Upper lobe of left lung (tissue), 4 donors: ENCODE data around the gene LRRC39.
"Not testable (repeated sequence)": the region's sequence is repeated elsewhere in the genome, so short reads cannot be mapped to it uniquely, and the experiment has no call there.

Experiments used
- CTCF ChIP-seq, 6 experiments: fragments of 450-650 bp in 4 of 6; fragments of 200-600 bp in 2 of 6; sonication (generic) in 2 of 6; IDR thresholded peaks; one replicate each; pipeline ENCODE4 v1.5.1; 2016 to 2019; ENCODE audit warnings: antibody characterized with exemption in 6 of 6
- POLR2A ChIP-seq, 4 donors: fragments of 450-650 bp; IDR thresholded peaks; one replicate each; pipeline ENCODE4 v1.5.1; 2016 to 2017; ENCODE audit warnings: antibody characterized with exemption in 4 of 4, mild to moderate bottlenecking in 2 of 4
- POLR2AphosphoS5 ChIP-seq, 2 donors: sonication (generic); formaldehyde crosslinking; IDR thresholded peaks; one replicate each; pipeline ENCODE4 v1.5.1; 2017; ENCODE audit warnings: antibody characterized with exemption in 2 of 2

GRCh38 chr1:100205103-100205502, 27.0 kb upstream of the LRRC39 start:
- not testable (repeated sequence) for TF ChIP-seq CTCF, POLR2A, POLR2AphosphoS5 (IDR thresholded peaks at IDR 0.05)
